CD14-positive monocyte (primary cell): Measurements from ENCODE around the gene GOLGA6A. TPM values are rescaled to one million over a fixed set of nuclear protein-coding genes. Genes with fewer than 3 reads are reported as not detected.
A peak's percentile ranks its signal among the peaks of the same experiment; 100 is the strongest.

ENCODE experiments used
- DNase-seq, 3 donors: peaks; one replicate each; pipeline ENCODE4 v3.0.0-alpha.2; 2011 to 2022
- H2AFZ ChIP-seq: 2 replicates; pipeline ENCODE4 v1.6.0; 2012; ENCODE audit warnings: mild to moderate bottlenecking, low read depth, low read length, inconsistent platforms; ENCODE audit not compliant: insufficient read depth, poor library complexity, severe bottlenecking
- H3K27ac ChIP-seq, 2 donors: 1 replicate in 1 of 2; 2 replicates in 1 of 2; pipeline ENCODE4 v1.5.1; 2012 to 2013; ENCODE audit warnings: low read length in 2 of 2, control low read depth in 1 of 2, inconsistent platforms in 1 of 2, low read depth in 1 of 2, mild to moderate bottlenecking in 1 of 2
- H3K27me3 ChIP-seq, 2 donors: one replicate each; pipeline versions ENCODE4 v1.6.0 to v1.6.1; 2011 to 2013; ENCODE audit warnings: low read length in 2 of 2; ENCODE audit not compliant: control insufficient read depth in 2 of 2, insufficient read depth in 2 of 2
- H3K36me3 ChIP-seq, 2 donors: replicated peaks in 1 of 2; 1 replicate in 1 of 2; 2 replicates in 1 of 2; pipeline versions ENCODE4 v1.5.1 to v1.6.1; 2012 to 2013; ENCODE audit warnings: low read length in 2 of 2, control low read depth in 1 of 2, inconsistent platforms in 1 of 2, mild to moderate bottlenecking in 1 of 2; ENCODE audit not compliant: insufficient read depth in 2 of 2, control insufficient read depth in 1 of 2
- H3K4me1 ChIP-seq, 2 donors: 1 replicate in 1 of 2; 2 replicates in 1 of 2; pipeline versions ENCODE4 v1.5.1 to v1.6.1; 2012 to 2013; ENCODE audit warnings: low read length in 2 of 2, control low read depth in 1 of 2, inconsistent platforms in 1 of 2, mild to moderate bottlenecking in 1 of 2, moderate library complexity in 1 of 2; ENCODE audit not compliant: insufficient read depth in 2 of 2, control insufficient read depth in 1 of 2
- H3K4me2 ChIP-seq: replicated peaks from 2 replicates; pipeline ENCODE3; 2012; ENCODE audit warnings: low read length, moderate library complexity, mild to moderate bottlenecking; ENCODE audit not compliant: poor library complexity, severe bottlenecking; ENCODE audit errors: extremely low read depth
- H3K4me3 ChIP-seq, 3 experiments: fragments of 200-600 bp in 1 of 3; sonication (generic) in 1 of 3; replicated peaks in 1 of 3; 1 replicate in 2 of 3; 2 replicates in 1 of 3; pipeline ENCODE4 v1.5.1; 2011 to 2013; ENCODE audit warnings: low read length in 3 of 3, mild to moderate bottlenecking in 3 of 3, control low read depth in 2 of 3, low read depth in 2 of 3, inconsistent platforms in 1 of 3, moderate library complexity in 1 of 3
- H3K79me2 ChIP-seq: 2 replicates; pipeline ENCODE4 v1.6.0; 2012; ENCODE audit warnings: mild to moderate bottlenecking, control low read depth, inconsistent platforms, low read length, moderate library complexity; ENCODE audit not compliant: insufficient read depth
- H3K9ac ChIP-seq: 2 replicates; pipeline ENCODE4 v1.6.0; 2017; ENCODE audit warnings: low read length, mild to moderate bottlenecking; ENCODE audit not compliant: insufficient read depth, poor library complexity, severe bottlenecking
- H3K9me3 ChIP-seq, 2 donors: replicated peaks in 1 of 2; 1 replicate in 1 of 2; 2 replicates in 1 of 2; pipeline versions ENCODE4 v1.5.1 to v1.6.1; 2012 to 2013; ENCODE audit warnings: low read length in 2 of 2, control low read depth in 1 of 2; ENCODE audit not compliant: control insufficient read depth in 1 of 2, insufficient read depth in 1 of 2
- H4K20me1 ChIP-seq: 2 replicates; pipeline ENCODE4 v1.6.0; 2012; ENCODE audit warnings: mild to moderate bottlenecking, low read length, control low read depth, moderate library complexity; ENCODE audit not compliant: insufficient read depth
- H3K27ac Mint-ChIP-seq, 7 donors: one replicate each; pipeline ENCODE4 v1.8.0; 2020; ENCODE audit warnings: mild to moderate bottlenecking in 7 of 7, mixed read lengths in 7 of 7, moderate library complexity in 6 of 7, inconsistent platforms in 2 of 7
- H3K27me3 Mint-ChIP-seq, 3 donors: one replicate each; pipeline ENCODE4 v1.8.0; 2021 to 2022; ENCODE audit warnings: low read depth in 3 of 3, mild to moderate bottlenecking in 3 of 3, mixed read lengths in 3 of 3, moderate library complexity in 3 of 3, inconsistent platforms in 1 of 3
- H3K36me3 Mint-ChIP-seq, 2 donors: one replicate each; pipeline ENCODE4 v1.8.0; 2020; ENCODE audit warnings: mixed read lengths in 2 of 2, inconsistent platforms in 1 of 2, mild to moderate bottlenecking in 1 of 2
- H3K4me1 Mint-ChIP-seq: one replicate; pipeline ENCODE4 v1.8.0; 2020; ENCODE audit warnings: mild to moderate bottlenecking, mixed read lengths
- H3K4me3 Mint-ChIP-seq, 2 donors: one replicate each; pipeline ENCODE4 v1.8.0; 2020; ENCODE audit warnings: mild to moderate bottlenecking in 2 of 2, mixed read lengths in 2 of 2, moderate library complexity in 1 of 2
- H3K9me3 Mint-ChIP-seq, 7 donors: one replicate each; pipeline ENCODE4 v1.8.0; 2020 to 2022; ENCODE audit warnings: mixed read lengths in 7 of 7, mild to moderate bottlenecking in 6 of 7, moderate library complexity in 6 of 7, inconsistent platforms in 2 of 7
- WGBS: methylation state at CpG from one replicate; pipeline ENCODE4 v1.1.5; 2013; ENCODE audit warnings: missing lambda C conversion rate; ENCODE audit not compliant: insufficient coverage; 5-methylcytosine and 5-hydroxymethylcytosine counted together
- intact Hi-C, 2 donors: fragments of 100-400 bp; cut with micrococcal nuclease; formaldehyde crosslinking; loops; one replicate each; pipeline versions ENCODE4 v1.15.0 to v1.15.1; 2023
- polyA plus RNA-seq, 3 donors: library from polyadenylated mRNA; depleted of rRNA in 1 of 3; unstranded in 2 of 3; stranded (reverse) in 1 of 3; fragments of 300-500 nt in 2 of 3; fragments of >200 nt in 1 of 3; fragmentation: Illumina TruSeq in 2 of 3; gene quantifications; 1 replicate in 2 of 3; 2 replicates in 1 of 3; pipeline ENCODE4 v1.2.3, GENCODE V29; 2012 to 2021
- TF ChIP-seq, protein P1 (sequence below): fragments of 200-600 bp; IDR thresholded peaks from one replicate; pipeline ENCODE4 v1.8.0; 2022; ENCODE audit warnings: antibody characterized with exemption, mild to moderate bottlenecking

GOLGA6A gene
- polyA plus RNA-seq, 3 donors = 0.03 TPM; not detected in 2

DNA sequence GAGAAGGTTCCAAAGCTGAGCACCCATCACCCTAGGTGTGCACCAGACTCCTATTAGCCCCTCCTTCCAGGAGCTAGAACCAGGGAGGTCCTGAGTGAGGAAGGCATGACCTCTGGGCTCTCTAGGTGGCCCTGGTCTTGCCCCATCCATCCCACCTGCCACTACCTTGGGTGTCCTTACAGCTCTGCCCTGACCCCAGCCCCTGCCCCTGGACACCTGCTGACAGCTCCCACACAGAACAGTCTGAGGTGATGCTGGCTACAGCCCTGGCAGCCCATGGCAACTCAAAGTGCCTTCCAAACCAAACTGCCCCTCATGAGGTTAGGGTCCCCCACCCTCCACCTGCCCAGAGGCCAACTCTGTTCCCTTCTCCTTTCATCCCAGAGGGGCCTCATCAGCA, 37.2 kb downstream of the GOLGA6A start:
- no peaks in the 10 kb centered on the region for H3K9me3 ChIP-seq
- Mint-ChIP-seq H3K4me3 (no peak overlapping the region), H3K27me3 (peaks cover 1 to 6% (median 2%) of the 10 kb centered on the region in 3 donors), H3K36me3 (peaks cover 15 to 22% of the 10 kb centered on the region in 2 donors), H3K27ac (peak overlapping the region in 2 of 7 donors; percentile 18 to 68), H3K9me3 (no peaks in the 10 kb centered on the region), H3K4me1 (peaks cover 6% of the 10 kb centered on the region)
- H3K4me2 ChIP-seq = no peak overlapping the region
- no peaks in the 10 kb centered on the region for H3K27me3 ChIP-seq
- no peak for DNase-seq
- no peak overlapping the region for H3K27ac ChIP-seq
- TF ChIP-seq, protein P1, sequence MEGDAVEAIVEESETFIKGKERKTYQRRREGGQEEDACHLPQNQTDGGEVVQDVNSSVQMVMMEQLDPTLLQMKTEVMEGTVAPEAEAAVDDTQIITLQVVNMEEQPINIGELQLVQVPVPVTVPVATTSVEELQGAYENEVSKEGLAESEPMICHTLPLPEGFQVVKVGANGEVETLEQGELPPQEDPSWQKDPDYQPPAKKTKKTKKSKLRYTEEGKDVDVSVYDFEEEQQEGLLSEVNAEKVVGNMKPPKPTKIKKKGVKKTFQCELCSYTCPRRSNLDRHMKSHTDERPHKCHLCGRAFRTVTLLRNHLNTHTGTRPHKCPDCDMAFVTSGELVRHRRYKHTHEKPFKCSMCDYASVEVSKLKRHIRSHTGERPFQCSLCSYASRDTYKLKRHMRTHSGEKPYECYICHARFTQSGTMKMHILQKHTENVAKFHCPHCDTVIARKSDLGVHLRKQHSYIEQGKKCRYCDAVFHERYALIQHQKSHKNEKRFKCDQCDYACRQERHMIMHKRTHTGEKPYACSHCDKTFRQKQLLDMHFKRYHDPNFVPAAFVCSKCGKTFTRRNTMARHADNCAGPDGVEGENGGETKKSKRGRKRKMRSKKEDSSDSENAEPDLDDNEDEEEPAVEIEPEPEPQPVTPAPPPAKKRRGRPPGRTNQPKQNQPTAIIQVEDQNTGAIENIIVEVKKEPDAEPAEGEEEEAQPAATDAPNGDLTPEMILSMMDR = no peak
- no peak overlapping the region for H2AFZ ChIP-seq
- H3K9ac ChIP-seq = no peak overlapping the region
- intact Hi-C loops = no loop called here
- H3K36me3 ChIP-seq = peaks cover 11 to 38% of the 10 kb centered on the region in 2 donors
- no peaks in the 10 kb centered on the region for H4K20me1 ChIP-seq
- H3K4me3 ChIP-seq = no peak overlapping the region
- no peaks in the 10 kb centered on the region for H3K79me2 ChIP-seq
- H3K4me1 ChIP-seq = no peaks in the 10 kb centered on the region

DNA sequence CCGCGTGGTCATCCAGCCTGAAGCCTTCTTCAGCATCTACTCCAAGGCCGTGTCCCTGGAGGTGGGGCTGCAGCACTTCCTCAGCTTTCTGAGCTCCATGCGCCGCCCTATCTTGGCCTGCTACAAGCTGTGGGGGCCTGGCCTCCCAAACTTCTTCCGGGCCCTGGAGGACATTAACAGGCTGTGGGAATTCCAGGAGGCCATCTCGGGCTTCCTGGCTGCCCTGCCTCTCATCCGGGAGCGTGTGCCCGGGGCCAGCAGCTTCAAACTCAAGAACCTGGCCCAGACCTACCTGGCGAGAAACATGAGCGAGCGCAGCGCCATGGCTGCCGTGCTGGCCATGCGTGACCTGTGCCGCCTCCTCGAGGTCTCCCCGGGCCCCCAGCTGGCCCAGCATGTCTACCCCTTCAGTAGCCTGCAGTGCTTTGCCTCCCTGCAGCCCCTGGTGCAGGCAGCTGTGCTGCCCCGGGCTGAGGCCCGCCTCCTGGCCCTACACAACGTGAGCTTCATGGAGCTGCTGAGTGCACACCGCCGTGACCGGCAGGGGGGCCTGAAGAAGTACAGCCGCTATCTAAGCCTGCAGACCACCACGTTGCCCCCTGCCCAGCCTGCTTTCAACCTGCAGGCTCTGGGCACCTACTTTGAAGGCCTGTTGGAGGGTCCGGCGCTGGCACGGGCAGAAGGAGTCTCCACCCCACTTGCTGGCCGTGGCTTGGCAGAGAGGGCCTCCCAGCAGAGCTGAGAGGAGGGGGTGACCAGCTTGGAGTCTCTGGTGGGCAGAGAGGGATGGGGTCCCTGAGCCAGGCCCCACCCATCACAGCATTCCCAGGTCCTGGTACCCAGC, 37.9 kb downstream of the GOLGA6A start:
- H3K9me3 ChIP-seq = no peaks in the 10 kb centered on the region
- Mint-ChIP-seq H3K27ac (no peak overlapping the region), H3K27me3 (peaks cover 1 to 6% (median 2%) of the 10 kb centered on the region in 3 donors), H3K4me3 (no peak overlapping the region), H3K4me1 (peaks cover 5% of the 10 kb centered on the region), H3K36me3 (peaks cover 15 to 22% of the 10 kb centered on the region in 2 donors), H3K9me3 (no peaks in the 10 kb centered on the region)
- H3K36me3 ChIP-seq = peaks cover 11 to 38% of the 10 kb centered on the region in 2 donors
- H3K27ac ChIP-seq = no peak overlapping the region
- no peak overlapping the region for H3K4me3 ChIP-seq
- intact Hi-C loops = no loop called here
- no peaks in the 10 kb centered on the region for H4K20me1 ChIP-seq
- DNase-seq = no peak
- no peaks in the 10 kb centered on the region for H3K4me1 ChIP-seq
- H3K27me3 ChIP-seq = no peaks in the 10 kb centered on the region
- no peak overlapping the region for H2AFZ ChIP-seq
- H3K4me2 ChIP-seq = no peak overlapping the region
- H3K79me2 ChIP-seq = no peaks in the 10 kb centered on the region
- TF ChIP-seq, protein P1 = no peak
- H3K9ac ChIP-seq = no peak overlapping the region
- WGBS = 95% methylated on average over 27 of the region's 31 CpGs
